Type B pancreatic cell (in vitro differentiated cells): Measurements from ENCODE around the gene HYDIN. TPM values are rescaled to one million over a fixed set of nuclear protein-coding genes. Genes with fewer than 3 reads are reported as not detected.

Source experiments
- DNase-seq: peaks from one replicate; pipeline ENCODE4 v3.0.0; 2021; ENCODE audit warnings: mixed read lengths; ENCODE audit not compliant: unreplicated experiment; ENCODE audit errors: extremely low spot score
- H3K27ac Mint-ChIP-seq: 2 replicates; pipeline ENCODE4 v1.8.0; 2021; ENCODE audit warnings: mild to moderate bottlenecking, mixed read lengths
- H3K27me3 Mint-ChIP-seq: 2 replicates; pipeline ENCODE4 v1.8.0; 2021; ENCODE audit warnings: mixed read lengths
- H3K36me3 Mint-ChIP-seq: 2 replicates; pipeline ENCODE4 v1.8.0; 2021; ENCODE audit warnings: mixed read lengths
- H3K4me1 Mint-ChIP-seq: one replicate; pipeline ENCODE4 v1.8.0; 2021; ENCODE audit warnings: mixed read lengths; ENCODE audit not compliant: unreplicated experiment
- H3K4me3 Mint-ChIP-seq: 2 replicates; pipeline ENCODE4 v1.8.0; 2021; ENCODE audit warnings: mild to moderate bottlenecking, mixed read lengths
- H3K9me3 Mint-ChIP-seq: 2 replicates; pipeline ENCODE4 v1.8.0; 2021; ENCODE audit warnings: mixed read lengths
- CTCF ChIP-seq: fragments of 200-600 bp; sonication (generic); conservative IDR thresholded peaks from 2 replicates; pipeline ENCODE4 v1.5.0; 2021; ENCODE audit warnings: antibody characterized with exemption, mild to moderate bottlenecking
- total RNA-seq: library from RNA; stranded (reverse); gene quantifications from 2 replicates; pipeline ENCODE4 v1.2.1, GENCODE V29; 2021; ENCODE audit warnings: low replicate concordance

HYDIN gene
- total RNA-seq, 1 donor from 2014 or later, result 19.7 TPM

- Mint-ChIP-seq H3K27ac (no peak overlapping the region), H3K27me3 (peaks cover 2% of the 10 kb centered on the region), H3K9me3 (peaks cover 6% of the 10 kb centered on the region), H3K36me3 (no peaks in the 10 kb centered on the region), H3K4me3 (no peak overlapping the region), H3K4me1 (no peaks in the 10 kb centered on the region)
- no peak for TF ChIP-seq CTCF
- DNase-seq, result no peak
Measured at GRCh38 chr16:71244521-71244920, 14.0 kb upstream of the HYDIN start.

DNA sequence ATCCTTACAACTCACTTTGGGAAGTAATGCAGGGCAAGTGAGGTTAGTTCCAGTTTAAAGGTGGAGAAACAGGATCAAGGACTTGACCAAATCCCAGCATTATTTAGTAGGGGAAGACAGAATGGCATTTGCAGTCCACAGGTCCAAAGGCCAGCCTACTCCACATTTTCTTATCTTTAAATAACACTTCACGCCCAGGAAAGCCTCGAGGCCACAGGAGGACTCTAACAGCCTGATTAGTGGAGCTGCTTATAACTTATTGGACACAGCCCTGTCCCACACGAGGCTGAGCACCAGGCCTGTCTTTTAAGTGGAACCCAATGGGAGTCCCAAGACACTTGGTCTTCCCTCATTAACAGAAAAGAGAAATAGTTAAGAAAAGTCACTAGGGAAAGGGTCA, 12.1 kb upstream of the HYDIN start:
- H3K36me3 Mint-ChIP-seq, result no peaks in the 10 kb centered on the region
- no peak for TF ChIP-seq CTCF
- H3K27ac Mint-ChIP-seq, result no peak overlapping the region
- no peak overlapping the region for H3K4me3 Mint-ChIP-seq
- H3K27me3 Mint-ChIP-seq, result peaks cover 2% of the 10 kb centered on the region
- no peaks in the 10 kb centered on the region for H3K4me1 Mint-ChIP-seq
- no peak for DNase-seq
- peaks cover 6% of the 10 kb centered on the region for H3K9me3 Mint-ChIP-seq

DNA sequence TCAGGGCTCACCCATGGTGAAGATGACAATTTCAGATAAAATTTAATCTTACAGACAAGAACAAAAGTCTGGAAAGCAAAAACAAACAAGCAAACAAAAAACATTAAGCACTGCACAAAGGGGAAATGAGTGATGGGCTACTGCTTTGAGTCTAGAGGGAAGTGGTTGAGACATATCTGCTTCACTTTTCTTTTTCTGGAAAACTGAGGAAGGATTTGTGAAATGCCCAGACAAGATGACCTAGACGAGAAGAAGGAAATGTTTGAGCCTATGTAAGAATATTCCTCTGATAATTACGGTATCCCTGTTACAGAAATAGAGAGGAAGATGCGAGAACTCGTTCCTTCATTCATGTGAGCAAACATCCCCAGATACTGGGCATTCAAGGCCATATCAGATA, 11.5 kb upstream of the HYDIN start:
- no peaks in the 10 kb centered on the region for H3K36me3 Mint-ChIP-seq
- no peak for DNase-seq
- H3K4me1 Mint-ChIP-seq, result no peaks in the 10 kb centered on the region
- no peaks in the 10 kb centered on the region for H3K27me3 Mint-ChIP-seq
- H3K27ac Mint-ChIP-seq, result no peak overlapping the region
- peaks cover 6% of the 10 kb centered on the region for H3K9me3 Mint-ChIP-seq
- no peak overlapping the region for H3K4me3 Mint-ChIP-seq
- TF ChIP-seq CTCF, result no peak

DNA sequence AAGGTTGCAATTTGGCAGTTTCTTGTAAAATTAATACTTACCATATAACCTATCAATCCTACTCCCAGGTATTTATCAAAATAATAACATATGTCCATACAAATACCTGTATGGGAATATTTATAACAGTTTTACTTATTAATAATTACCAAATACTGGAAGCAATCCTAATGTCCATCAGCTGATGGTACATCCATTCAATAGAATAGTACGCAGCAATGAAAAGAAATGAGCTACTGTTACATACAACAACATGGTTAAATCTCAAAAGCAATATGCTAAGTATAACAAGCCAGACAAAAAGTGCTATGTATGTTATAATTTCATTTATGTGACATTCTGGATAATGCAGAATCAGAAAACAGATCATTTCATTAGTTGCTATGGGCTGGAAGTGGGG, 1.2 kb downstream of the HYDIN start:
- H3K27ac Mint-ChIP-seq, result no peak overlapping the region
- H3K4me1 Mint-ChIP-seq, result peaks cover 7% of the 10 kb centered on the region
- no peak for TF ChIP-seq CTCF
- peaks cover 8% of the 10 kb centered on the region for H3K9me3 Mint-ChIP-seq
- DNase-seq, result no peak
- peak overlapping the region; percentile 98 for H3K4me3 Mint-ChIP-seq
- H3K36me3 Mint-ChIP-seq, result no peaks in the 10 kb centered on the region
- no peaks in the 10 kb centered on the region for H3K27me3 Mint-ChIP-seq

DNA sequence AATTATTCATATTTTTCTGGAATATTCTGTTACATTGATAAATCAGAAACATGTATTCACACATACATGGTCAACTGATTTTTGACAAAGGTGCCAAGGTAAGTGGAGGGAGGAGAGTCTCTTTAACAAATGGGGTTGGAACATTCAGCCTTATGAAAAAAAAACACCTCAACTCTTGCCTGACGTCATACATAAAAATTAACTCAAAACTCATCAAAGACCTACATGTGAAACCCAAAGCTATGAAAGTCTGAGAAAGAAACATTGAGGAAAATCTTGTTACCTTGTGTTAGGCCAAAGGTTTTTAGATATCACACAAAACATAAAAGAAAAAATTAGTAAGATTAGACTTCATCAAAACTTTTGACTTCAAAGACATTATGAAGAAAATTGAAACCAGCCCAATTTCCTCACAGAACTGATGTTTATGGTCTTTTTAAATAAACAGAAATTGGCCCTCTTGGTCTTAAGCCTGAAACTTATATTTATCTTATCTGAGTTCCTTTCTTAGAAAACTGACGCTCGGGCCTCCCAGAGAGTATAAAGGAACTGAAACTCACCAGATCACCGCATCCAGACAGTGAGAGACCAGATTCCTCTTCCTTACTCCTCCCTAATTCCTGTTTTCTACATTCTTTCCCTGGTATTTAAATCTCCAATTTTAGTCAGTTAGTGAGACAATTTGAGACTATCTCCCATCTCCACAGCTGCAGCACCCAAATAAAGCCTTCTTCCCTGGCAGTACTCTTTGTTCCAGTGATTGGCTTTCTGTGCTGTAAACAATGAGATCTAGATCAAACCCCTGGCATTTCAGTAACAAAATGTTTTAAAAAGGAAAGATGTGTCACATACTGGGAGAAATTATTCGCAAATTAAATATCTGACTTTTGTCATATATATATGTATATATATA, 4.0 kb downstream of the HYDIN start:
- H3K27ac Mint-ChIP-seq, result no peak overlapping the region
- H3K4me3 Mint-ChIP-seq, result no peak overlapping the region
- TF ChIP-seq CTCF, result no peak
- peaks cover 8% of the 10 kb centered on the region for H3K9me3 Mint-ChIP-seq
- H3K4me1 Mint-ChIP-seq, result peaks cover 7% of the 10 kb centered on the region
- no peaks in the 10 kb centered on the region for H3K36me3 Mint-ChIP-seq
- no peaks in the 10 kb centered on the region for H3K27me3 Mint-ChIP-seq
- no peak for DNase-seq
